GM19193 (cell line): Measurements from ENCODE around the gene CCL20.

Experiments
- POLR2A ChIP-seq: IDR thresholded peaks from 4 replicates; pipeline ENCODE4 v1.6.1; 2011; ENCODE audit not compliant: insufficient read depth, insufficient read length; ENCODE audit errors: extremely low read depth

CCL20 gene

DNA sequence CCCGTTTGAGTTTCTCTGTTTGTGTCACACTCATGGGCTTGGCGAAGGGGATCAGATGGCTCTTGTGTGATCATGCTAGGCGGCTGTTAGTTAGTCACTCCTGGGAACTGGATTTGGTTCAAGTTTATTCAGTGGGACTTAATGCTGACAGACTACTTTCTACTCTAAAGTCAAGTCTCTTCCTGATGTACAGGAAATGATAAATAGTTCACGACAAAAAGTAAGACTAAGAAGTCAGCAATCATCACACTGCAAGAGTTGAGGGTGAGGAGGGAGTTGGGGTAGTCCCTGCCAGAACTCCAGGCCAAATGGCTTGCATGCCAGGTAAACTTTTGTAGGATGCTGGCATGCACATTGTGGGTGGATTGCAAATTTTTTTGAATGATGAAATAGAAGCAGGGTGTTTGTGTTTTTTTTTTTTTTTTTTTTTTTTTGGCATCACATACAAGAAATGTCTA is 25.1 kb upstream of the CCL20 start:
- no peak for TF ChIP-seq POLR2A

DNA sequence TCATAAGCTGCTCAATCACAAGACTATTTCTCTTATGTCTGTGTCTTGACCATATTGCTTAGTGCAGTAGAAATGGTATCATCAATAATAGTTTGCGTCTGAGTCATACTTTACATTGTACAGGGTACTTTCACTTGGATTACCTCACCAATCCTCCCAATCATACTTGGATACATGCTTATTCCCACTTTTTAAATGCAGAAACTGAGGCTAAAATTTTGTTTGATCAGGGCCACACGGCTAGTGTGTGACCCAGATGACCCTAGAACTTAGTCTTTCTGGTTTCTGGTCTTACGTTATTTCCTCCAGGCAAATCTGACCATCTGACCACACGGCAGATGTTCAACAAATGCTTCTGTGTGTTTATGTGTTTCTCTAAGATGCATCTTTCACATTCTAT is 23.8 kb upstream of the CCL20 start:
- no peak for TF ChIP-seq POLR2A

DNA sequence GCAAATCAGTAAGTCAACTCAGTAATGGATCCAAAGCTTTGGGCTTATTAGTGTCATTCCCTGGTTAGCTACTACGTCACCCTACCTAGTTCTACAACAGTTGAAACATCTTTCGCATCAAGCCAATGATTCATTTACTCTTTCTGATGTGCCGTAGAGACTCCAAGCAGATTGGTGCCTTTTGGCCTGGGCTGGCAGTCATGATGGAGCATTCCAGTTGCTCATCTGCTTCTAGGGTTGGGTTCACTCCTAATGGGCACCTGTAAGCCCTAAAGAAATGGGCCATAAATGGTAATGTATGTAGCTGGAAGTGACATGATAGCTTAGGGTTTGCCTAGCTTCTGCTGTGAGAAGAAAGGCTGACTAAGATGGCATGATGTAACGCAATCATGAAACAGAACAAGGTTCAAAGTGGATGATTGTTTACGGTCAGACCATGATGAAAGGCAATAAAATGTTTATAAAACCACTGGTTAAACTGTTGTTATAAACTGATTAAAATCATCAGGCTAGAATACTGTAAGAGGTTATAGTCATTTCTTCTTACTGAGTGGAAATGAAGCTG is 20.4 kb upstream of the CCL20 start:
- TF ChIP-seq POLR2A: no peak

DNA sequence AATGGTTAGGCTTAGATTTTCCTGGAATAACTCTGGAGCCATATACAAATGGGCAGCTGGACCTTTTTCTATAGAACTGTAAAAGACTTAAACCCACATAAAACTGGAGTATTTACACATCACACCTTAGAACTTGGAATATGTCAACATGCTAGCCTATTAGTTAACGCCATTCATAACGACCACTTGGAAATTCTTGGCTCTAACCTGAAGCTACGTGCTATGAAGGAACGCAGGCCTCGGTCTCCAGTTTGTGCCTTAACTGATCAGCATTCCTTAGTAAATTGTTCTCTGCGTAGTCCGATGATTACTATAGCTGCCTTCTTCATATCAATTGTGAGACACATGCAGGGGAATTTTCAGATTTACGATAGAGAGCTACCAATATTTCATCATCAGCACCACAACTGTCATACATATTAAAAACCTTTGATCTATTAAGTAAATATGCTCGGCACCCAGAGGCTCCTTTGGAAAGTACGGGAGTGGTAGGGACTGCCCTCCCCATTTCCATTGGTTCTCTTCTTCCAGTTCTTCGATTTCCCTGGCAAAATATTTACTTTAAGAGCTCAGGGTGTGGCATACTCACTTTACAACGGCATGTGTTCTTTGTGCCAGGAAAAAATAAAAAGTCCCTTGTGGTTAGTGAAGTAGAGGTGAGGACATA is 17.5 kb upstream of the CCL20 start:
- TF ChIP-seq POLR2A: no peak

DNA sequence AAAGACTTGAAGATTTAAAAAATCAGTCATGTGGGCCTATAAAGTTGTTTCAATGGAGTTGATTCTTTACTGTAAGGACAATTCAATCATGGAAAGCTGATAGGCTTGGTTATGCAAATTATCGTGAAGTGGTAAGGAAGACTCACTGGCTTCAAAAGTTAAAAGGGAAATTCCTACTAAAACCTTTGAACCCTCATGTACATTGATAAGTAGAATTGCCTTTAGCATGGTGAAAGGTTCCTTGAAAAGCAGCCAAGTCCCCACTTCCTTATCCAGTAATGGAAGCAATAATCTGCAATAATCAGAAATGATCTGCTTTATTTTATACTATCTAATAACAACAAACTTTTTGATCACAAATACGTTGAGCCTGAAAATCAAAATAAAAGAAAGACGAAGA is 14.4 kb upstream of the CCL20 start:
- no peak for TF ChIP-seq POLR2A

DNA sequence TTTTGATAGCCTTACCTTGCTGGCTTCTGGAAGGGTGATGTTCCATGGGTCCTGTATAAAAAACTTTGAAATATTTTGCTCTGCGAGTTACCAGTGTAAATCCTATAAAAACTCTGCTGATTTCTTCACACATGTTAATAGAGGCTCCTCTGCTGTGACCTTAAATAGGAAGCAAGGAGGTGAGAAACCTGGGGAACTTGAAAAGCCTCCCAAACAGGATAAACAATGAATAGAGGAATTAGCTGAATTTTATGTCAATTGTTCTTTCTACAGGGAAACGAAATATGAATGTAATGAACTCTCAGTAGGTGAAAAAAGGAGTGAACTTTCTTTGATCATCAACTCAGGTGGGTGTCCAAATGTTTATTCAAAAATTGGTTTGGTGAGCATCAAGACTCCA is 10.8 kb upstream of the CCL20 start:
- no peak for TF ChIP-seq POLR2A

DNA sequence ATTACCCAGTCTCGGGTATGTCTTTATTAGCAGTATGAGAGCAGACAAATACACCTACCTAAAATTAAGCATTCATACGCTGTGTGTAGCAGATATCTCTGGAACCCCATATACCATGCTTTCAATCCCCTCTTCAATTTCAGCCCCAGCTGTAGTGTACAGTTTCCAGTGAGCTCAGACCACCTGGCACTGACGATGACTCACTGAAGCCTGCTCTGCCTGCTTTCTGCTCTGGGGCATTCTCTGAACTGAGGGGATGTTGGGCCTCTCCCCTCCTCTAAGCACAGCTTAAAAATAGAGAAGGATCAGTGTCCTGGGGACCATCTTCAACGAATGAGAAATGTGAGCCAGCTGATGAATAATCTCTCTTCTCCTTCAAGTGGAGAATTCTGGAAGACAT is 8.7 kb upstream of the CCL20 start:
- no peak for TF ChIP-seq POLR2A

DNA sequence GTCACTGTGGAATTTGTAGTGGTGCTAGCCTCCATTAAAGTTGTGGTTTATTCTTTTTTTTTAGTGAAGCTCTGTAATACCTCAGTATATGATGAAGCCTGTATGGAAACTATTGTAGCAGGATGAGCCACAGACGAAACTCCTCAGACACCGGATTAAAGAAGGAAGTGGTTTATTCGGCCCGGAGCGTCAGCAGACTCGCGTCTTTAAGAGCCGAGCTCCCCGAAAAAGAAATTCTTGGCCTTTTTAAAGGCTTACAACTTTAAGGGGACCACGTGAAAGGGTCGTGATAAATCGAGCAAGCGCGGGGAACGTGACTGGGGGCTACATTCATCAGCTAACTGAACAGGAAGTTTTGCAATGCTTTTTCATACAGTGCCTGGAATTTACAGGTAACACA is 8.1 kb upstream of the CCL20 start:
- no peak for TF ChIP-seq POLR2A

DNA sequence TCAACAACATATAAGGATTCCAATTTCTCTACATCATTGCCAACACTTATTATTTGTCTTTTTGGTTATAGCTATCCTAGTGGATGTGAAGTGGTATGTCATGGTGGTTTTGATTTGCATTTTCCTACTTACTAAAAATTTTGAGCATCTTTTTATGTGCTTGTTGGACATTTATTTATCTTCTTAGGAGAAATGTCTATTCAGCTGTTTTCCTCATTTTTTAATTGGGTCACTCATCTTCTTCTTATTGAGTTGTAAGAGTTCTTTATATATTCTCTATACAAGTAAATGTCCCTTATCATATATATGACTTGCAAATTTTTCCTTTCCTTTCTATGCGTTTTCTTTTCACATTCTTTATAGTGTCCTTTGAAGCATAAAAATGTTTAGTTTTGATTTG is 4.7 kb upstream of the CCL20 start:
- TF ChIP-seq POLR2A: no peak

DNA sequence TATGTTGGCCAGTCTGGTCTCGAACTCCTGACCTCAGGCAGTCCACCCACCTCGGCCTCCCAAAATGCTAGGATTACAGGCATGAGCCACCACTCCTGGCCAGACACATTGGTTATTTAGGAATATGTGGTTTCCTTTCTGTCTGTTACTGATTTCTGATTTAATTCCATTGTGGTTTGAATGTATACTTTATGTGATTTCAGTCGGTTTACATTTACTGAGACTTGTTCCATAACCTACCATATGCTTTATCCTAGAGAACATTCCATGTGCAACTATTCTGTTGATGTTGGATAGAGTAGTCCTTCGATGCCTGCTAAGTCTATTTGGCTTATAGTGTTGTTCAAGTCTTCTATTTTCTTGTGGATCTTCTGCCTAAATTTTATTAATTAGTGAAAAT is 1.6 kb upstream of the CCL20 start:
- TF ChIP-seq POLR2A: no peak

DNA sequence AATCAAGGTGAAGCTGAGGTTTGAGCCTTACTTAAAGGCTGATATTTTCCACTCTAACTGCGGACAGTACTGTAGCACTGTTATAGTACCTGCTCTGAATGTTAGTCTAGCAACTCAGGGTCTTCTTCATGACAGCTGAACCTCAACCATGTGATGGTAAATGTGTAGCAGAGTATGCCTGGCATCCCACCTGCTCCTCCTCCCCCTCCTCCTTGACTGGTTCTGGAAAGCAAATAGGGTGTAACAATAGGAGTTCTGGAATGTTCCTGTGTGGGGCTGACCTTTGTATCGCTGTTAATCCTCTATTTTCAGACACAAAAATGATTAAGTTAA is 447 bp upstream of the CCL20 start:
- no peak for TF ChIP-seq POLR2A

DNA sequence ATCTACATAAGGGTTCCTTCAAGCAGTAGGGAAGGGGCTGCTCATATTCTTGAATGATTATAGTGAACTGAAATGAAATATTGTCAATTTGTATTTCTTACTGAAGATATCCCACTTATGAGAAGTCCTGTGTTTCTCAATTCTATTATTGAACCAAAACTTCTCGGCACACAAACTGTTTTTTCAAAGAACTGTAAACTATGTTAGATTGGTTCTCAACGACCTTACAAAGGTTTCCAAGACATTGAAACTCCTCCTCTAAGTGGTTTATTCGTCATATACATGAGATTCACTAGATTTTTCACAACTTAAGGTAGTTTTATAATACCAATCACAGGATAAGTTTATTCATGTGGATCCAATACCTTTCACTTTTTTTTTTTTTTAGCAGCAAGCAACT is 1.4 kb downstream of the CCL20 start:
- TF ChIP-seq POLR2A: no peak

DNA sequence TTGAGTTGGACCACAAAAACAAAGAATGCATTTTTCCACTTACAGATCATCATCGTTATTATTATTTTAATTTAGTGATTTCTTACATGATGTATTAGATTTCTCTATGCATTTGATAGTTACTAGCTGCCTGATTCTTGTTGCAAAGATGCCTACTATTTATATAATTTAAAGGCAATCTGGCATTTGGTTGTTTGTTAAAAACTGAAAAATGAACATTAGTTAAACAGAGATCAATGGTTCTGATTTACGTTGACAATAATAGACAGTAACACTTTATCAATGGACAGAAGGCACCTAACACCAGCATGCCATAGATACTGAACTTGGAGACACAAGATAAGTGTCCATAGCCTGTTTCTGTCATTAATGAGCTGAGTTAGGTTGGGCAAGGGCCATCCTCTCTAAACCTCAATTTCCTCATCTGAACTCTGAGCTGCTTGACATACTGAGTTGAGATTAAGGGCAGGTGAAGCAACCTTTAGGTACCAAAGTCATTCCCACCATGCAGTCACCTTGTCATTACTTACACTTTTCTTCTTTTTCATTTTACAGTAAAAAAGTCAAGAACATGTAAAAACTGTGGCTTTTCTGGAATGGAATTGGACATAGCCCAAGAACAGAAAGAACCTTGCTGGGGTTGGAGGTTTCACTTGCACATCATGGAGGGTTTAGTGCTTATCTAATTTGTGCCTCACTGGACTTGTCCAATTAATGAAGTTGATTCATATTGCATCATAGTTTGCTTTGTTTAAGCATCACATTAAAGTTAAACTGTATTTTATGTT is 3.1 kb downstream of the CCL20 start:
- no peak for TF ChIP-seq POLR2A

DNA sequence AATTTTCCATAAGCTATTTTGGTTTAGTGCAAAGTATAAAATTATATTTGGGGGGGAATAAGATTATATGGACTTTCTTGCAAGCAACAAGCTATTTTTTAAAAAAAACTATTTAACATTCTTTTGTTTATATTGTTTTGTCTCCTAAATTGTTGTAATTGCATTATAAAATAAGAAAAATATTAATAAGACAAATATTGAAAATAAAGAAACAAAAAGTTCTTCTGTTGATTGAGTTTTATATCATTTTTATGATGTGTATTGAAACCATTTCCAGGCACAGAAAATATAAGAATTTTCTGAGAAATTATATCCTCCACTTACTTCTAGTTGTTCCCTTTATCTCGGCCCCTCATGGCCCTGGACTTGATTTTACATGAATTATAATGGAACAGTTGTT is 3.7 kb downstream of the CCL20 start:
- TF ChIP-seq POLR2A: no peak

DNA sequence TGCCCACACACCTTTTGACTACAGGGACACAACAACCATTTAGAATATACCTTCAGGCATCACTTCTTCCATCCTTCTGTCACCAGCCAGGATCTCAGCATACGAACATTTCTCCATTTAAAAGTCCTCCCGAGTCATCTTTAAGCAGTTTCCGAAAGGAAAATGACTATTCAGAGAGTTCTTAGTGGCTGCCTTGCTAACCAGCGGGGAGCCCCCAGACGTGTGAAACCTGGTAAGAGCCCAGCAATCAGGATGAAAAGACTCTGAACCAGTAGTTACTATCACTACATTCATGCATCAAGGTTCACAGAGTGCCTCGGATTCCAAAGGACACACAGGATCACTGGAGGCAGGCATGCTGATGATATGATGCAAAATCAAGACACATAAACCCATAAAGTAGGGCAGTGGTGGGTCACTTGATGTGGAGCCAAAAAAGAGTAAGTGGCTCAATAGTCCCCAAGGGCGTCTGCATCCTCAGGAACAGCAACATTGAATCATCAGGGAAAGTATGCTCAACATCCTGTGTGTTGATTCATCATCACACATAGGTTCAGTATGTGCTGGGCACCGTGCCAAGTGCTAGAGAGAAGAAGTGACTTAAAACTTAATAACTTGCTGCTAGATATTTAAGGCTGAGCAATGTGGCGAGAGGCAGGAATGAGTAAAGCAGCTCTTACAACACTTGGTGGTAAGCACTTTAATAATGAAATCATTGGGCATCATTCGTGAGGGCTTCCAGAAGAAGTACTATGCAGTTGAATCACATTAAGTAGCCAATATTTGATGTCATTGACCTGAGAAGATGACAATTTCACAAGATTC is 4.4 kb downstream of the CCL20 start:
- no peak for TF ChIP-seq POLR2A
